AG04450 (cell line): ENCODE data around the gene MYH14. TPM values are rescaled to one million over a fixed set of nuclear protein-coding genes. Genes with fewer than 3 reads are reported as not detected.

ENCODE experiments used
- CTCF ChIA-PET: fragments of 300-600, 350-600 bp; formaldehyde crosslinking; extraction: SDS; loops from one replicate; lab custom pipeline; 2022; ENCODE audit warnings: antibody characterized with exemption, inconsistent platforms; lab: Charles Lee
- POLR2A ChIA-PET: fragments of 350-600 bp; formaldehyde crosslinking; extraction: SDS; loops from one replicate; lab custom pipeline; 2021; ENCODE audit warnings: antibody characterized with exemption, inconsistent platforms; lab: Yijun Ruan, JAX
- DNase-seq: peaks from one replicate; pipeline ENCODE4 v3.0.0-alpha.2; 2011; ENCODE audit warnings: low read depth, low spot score
- H3K27ac ChIP-seq: one replicate; pipeline ENCODE4 v1.5.1; 2012; ENCODE audit warnings: low read depth, low read length, control low read depth
- H3K27me3 ChIP-seq: one replicate; pipeline ENCODE4 v1.6.0; 2012; ENCODE audit warnings: low read length; ENCODE audit not compliant: control insufficient read depth, insufficient read depth
- H3K4me3 ChIP-seq: 2 replicates; pipeline ENCODE4 v1.5.1; 2011; ENCODE audit warnings: mild to moderate bottlenecking, low read depth, low read length, control low read depth
- H3K9me3 ChIP-seq: 2 replicates; pipeline ENCODE4 v1.5.1; 2012; ENCODE audit warnings: low read length; ENCODE audit not compliant: control insufficient read depth, insufficient read depth
- CTCF ChIP-seq: IDR thresholded peaks from 2 replicates; pipeline ENCODE4 v1.5.1; 2011; ENCODE audit warnings: low read depth, low read length, control low read depth, inconsistent platforms
- polyA plus RNA-seq: library from polyadenylated mRNA; depleted of rRNA; stranded (reverse); fragments of >200 nt; gene quantifications from 2 replicates; pipeline ENCODE4 v1.2.3, GENCODE V29; 2011

The MYH14 gene
- polyA plus RNA-seq, 1 experiment: not detected

DNA sequence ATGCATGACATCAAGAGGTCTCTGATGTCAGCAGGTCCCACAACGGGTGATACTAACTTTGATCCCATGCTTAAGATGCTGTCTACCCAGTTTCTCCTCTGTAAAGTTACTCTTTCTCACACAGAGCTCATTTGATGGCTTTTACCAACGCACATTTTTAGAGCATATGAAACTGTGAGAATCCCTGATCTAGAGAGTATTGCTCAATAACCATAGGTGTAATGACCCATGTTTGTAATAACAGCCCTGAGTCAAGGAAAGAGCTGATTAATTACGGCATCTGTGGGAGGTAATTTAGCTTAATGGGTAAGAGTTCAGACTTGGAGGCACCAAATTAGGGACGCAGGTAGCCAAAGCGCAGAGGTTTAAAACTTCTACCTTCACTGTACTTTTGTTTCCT, 22.3 kb upstream of the MYH14 start:
- POLR2A ChIA-PET: no interaction called here

GRCh38 chr19:50184196-50184595, 19.2 kb upstream of the MYH14 start:
- no peak for DNase-seq
- CTCF ChIA-PET: no interaction called here

More for the DNA sequence above, 22.3 kb upstream of the MYH14 start:
- Histone ChIP-seq H3K9me3 (peaks cover 7% of the 10 kb centered on the region; the same call in 1 of the 2 replicates), H3K27ac (no peak overlapping the region), H3K27me3 (no peaks in the 10 kb centered on the region), H3K4me3 (no peak overlapping the region)
- CTCF ChIA-PET: no interaction called here
- TF ChIP-seq CTCF: no peak
- no peak for DNase-seq

GRCh38 chr19:50187937-50188336, 15.5 kb upstream of the MYH14 start:
- ChIA-PET POLR2A (no interaction called here), CTCF (no interaction called here)
- Histone ChIP-seq H3K27ac (no peak overlapping the region), H3K9me3 (peaks cover 11% of the 10 kb centered on the region), H3K4me3 (no peak overlapping the region), H3K27me3 (peaks cover 3% of the 10 kb centered on the region)
- no peak for DNase-seq
- no peak for TF ChIP-seq CTCF

More at GRCh38 chr19:50184196-50184595, 19.2 kb upstream of the MYH14 start:
- Histone ChIP-seq H3K27ac (no peak overlapping the region), H3K9me3 (peaks cover 11% of the 10 kb centered on the region), H3K4me3 (no peak overlapping the region), H3K27me3 (no peaks in the 10 kb centered on the region)
- POLR2A ChIA-PET: no interaction called here
- TF ChIP-seq CTCF: no peak

- no peak for DNase-seq
- TF ChIP-seq CTCF: no peak
- Histone ChIP-seq H3K9me3 (peaks cover 11% of the 10 kb centered on the region), H3K4me3 (no peak overlapping the region), H3K27ac (no peak overlapping the region), H3K27me3 (peaks cover 3% of the 10 kb centered on the region)
- ChIA-PET CTCF (no interaction called here), POLR2A (no interaction called here)
Observed at GRCh38 chr19:50189331-50189730, 14.1 kb upstream of the MYH14 start.

DNA sequence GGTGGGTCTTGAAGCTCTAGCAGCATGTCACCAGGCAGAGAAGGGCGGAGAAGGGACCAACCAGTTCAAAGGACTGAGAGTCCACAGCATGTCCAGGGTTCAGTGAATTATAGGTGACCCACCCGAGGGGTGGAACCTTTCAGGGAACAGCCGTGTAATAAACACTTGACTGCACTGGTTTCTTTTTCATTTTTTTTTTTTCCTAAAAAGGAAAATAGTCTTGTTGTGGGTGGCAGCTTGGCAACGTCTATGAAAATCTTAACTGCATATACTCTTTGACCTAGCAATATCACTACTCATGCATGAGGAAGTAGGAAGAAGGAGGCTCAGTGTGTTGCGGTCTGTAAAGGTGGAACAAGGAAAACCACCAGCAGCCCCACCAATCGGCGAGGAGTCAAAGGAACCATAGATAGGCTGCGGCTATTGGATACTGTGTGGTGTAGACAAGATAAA, 13.0 kb upstream of the MYH14 start:
- Histone ChIP-seq H3K27me3 (peaks cover 3% of the 10 kb centered on the region), H3K27ac (no peak overlapping the region), H3K9me3 (peaks cover 11% of the 10 kb centered on the region), H3K4me3 (no peak overlapping the region)
- ChIA-PET CTCF (no interaction called here), POLR2A (no interaction called here)
- no peak for TF ChIP-seq CTCF
- DNase-seq: no peak
